Calu3 (cell line): ENCODE data around the gene DLX2. TPM values are rescaled to one million over a fixed set of nuclear protein-coding genes. Genes with fewer than 3 reads are reported as not detected.
"Not testable (repeated sequence)": the region's sequence is repeated elsewhere in the genome, so short reads cannot be mapped to it uniquely, and the experiment has no call there.

Source experiments
- Bru-seq: library from RNA; stranded (reverse); fragments of 400-500 nt; gene quantifications from one replicate; lab custom pipeline; 2021; lab: Mats Ljungman, UMichigan
- BruChase-seq, 2 experiments: library from RNA; stranded (reverse); fragments of 400-500 nt; gene quantifications; one replicate each; lab custom pipeline; 2021; lab: Mats Ljungman, UMichigan
- BruUV-seq: library from RNA; stranded (reverse); fragments of 400-500 nt; replicated peaks from 2 replicates; lab custom pipeline; 2021; lab: Mats Ljungman, UMichigan
- CTCF ChIA-PET: fragments of 300-600 bp; sonication (Branson Sonifier 250); formaldehyde crosslinking; loops from one replicate; lab custom pipeline; 2022; ENCODE audit warnings: antibody characterized with exemption; lab: Charles Lee
- DNase-seq: peaks from one replicate; pipeline ENCODE4 v3.0.0; 2022
- H3K27ac Mint-ChIP-seq: one replicate; pipeline ENCODE4 v1.8.0; 2022; ENCODE audit warnings: mixed read lengths; ENCODE audit not compliant: unreplicated experiment
- H3K27me3 Mint-ChIP-seq: one replicate; pipeline ENCODE4 v1.8.0; 2022; ENCODE audit warnings: mixed read lengths; ENCODE audit not compliant: unreplicated experiment
- H3K36me3 Mint-ChIP-seq: one replicate; pipeline ENCODE4 v1.8.0; 2022; ENCODE audit warnings: mild to moderate bottlenecking, moderate library complexity, mixed read lengths; ENCODE audit not compliant: insufficient read depth, unreplicated experiment
- H3K4me1 Mint-ChIP-seq: one replicate; pipeline ENCODE4 v1.8.0; 2022; ENCODE audit warnings: mild to moderate bottlenecking, low read depth, mixed read lengths; ENCODE audit not compliant: unreplicated experiment
- H3K4me3 Mint-ChIP-seq: one replicate; pipeline ENCODE4 v1.8.0; 2022; ENCODE audit warnings: mild to moderate bottlenecking, low read depth, moderate library complexity, mixed read lengths; ENCODE audit not compliant: unreplicated experiment
- H3K9me3 Mint-ChIP-seq: one replicate; pipeline ENCODE4 v1.8.0; 2022; ENCODE audit warnings: low read depth, mixed read lengths; ENCODE audit not compliant: unreplicated experiment
- intact Hi-C: fragments of 100-400 bp; cut with micrococcal nuclease; formaldehyde crosslinking; loops from one replicate; pipeline ENCODE4 v1.10.0; 2022; ENCODE audit not compliant: unreplicated experiment
- long read RNA-seq: library from polyadenylated mRNA; stranded (forward); transcript quantifications from one replicate; pipeline ENCODE4 v2.0.0, GENCODE V29; 2022
- total RNA-seq: library from RNA; stranded (reverse); gene quantifications from 2 replicates; pipeline ENCODE4 v1.2.3, GENCODE V29; 2022
- TF ChIP-seq, protein P1 (sequence below): fragments of 200-600 bp; IDR thresholded peaks from one replicate; pipeline ENCODE4 v1.8.0; 2022; ENCODE audit warnings: antibody characterized with exemption; ENCODE audit not compliant: unreplicated experiment

DLX2 gene
- total RNA-seq (not detected in 2 replicates), Bru-seq, nascent RNA (not detected), BruChase-seq, experiment 1, labeled RNA remaining after a 6-hour chase (percentile 21 among the genes with signal in this experiment), BruChase-seq, experiment 2, labeled RNA remaining after a 2-hour chase (percentile 18 among the genes with signal in this experiment)
- long read RNA-seq: 0 reads

DNA sequence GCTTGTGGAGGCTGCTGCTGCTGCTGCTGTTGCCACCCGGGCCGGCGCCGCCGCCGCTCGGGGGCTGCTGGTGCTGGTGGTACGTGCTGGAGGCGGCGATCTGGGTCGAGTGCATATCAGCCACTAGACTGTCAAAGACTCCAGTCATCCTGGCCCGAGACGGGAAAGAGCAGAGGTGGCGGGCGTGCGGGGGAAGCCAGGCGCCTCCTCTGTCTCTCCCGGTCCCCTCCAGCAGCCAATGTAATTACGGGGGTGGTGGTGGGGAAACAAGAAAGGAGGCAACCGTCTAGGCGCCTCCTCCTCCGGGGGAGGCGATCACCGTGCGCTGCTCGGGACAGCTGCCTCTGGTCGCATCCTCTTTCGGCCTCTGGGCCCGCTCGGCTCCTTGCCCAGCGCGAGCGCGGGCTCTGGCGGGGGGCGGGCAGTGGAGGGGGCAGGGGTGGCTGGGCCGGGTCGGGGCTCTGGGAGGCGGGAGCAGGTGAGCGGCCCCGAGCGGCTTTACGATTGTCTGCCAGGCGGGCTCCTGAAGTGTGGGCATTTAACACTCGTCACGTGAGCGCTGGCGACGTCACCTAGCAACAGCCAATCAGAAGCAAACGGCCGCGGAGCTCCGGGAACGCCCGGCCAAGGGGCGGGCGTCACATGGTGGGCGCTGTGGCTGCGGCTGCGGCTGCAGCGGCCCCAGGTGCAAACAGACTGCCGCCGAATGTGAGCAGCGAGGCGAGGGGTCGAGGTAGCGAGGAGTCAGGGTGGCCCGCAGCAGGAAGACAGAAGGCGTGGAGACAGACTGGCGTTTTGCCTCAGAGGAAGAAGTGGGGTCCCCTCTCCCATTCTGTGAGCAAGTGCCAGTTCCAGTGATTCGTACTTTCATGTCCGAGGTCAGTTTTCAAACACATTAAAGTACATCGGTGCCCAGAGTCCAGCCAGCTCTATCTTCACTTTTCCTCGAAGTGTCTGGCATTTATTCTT is at the start of gene DLX2:
TSS of gene DLX2 (minus strand) at position 510 of the 969 bp plus-strand sequence. CDS start at position 148, 362 bp downstream.
- Mint-ChIP-seq H3K4me1 (peaks cover 39% of the 10 kb centered on the region), H3K4me3 (peak within 1 kb of the TSS; percentile 98), H3K36me3 (peaks cover 24% of the 10 kb centered on the region), H3K27me3 (peaks cover 64% of the 10 kb centered on the region), H3K27ac (peak within 1 kb of the TSS; percentile 83), H3K9me3 (no peaks in the 10 kb centered on the region)
- intact Hi-C loops: loop anchor here (1.0 to 10.0 kb wide), 5 partner anchors 98 to 530 kb away; partner anchors contain the start of genes HAT1 and SLC25A12
- BruUV-seq: no TSS peak
- CTCF ChIA-PET: interaction anchor here (0.6 to 1.2 kb wide), 4 partner anchors 15 to 399 kb away, joined by 3 to 5 read pairs (median 4); no protein-coding TSS in a partner anchor
- TF ChIP-seq, protein P1, sequence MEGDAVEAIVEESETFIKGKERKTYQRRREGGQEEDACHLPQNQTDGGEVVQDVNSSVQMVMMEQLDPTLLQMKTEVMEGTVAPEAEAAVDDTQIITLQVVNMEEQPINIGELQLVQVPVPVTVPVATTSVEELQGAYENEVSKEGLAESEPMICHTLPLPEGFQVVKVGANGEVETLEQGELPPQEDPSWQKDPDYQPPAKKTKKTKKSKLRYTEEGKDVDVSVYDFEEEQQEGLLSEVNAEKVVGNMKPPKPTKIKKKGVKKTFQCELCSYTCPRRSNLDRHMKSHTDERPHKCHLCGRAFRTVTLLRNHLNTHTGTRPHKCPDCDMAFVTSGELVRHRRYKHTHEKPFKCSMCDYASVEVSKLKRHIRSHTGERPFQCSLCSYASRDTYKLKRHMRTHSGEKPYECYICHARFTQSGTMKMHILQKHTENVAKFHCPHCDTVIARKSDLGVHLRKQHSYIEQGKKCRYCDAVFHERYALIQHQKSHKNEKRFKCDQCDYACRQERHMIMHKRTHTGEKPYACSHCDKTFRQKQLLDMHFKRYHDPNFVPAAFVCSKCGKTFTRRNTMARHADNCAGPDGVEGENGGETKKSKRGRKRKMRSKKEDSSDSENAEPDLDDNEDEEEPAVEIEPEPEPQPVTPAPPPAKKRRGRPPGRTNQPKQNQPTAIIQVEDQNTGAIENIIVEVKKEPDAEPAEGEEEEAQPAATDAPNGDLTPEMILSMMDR: no peak
- DNase-seq: peak; percentile 79

DNA sequence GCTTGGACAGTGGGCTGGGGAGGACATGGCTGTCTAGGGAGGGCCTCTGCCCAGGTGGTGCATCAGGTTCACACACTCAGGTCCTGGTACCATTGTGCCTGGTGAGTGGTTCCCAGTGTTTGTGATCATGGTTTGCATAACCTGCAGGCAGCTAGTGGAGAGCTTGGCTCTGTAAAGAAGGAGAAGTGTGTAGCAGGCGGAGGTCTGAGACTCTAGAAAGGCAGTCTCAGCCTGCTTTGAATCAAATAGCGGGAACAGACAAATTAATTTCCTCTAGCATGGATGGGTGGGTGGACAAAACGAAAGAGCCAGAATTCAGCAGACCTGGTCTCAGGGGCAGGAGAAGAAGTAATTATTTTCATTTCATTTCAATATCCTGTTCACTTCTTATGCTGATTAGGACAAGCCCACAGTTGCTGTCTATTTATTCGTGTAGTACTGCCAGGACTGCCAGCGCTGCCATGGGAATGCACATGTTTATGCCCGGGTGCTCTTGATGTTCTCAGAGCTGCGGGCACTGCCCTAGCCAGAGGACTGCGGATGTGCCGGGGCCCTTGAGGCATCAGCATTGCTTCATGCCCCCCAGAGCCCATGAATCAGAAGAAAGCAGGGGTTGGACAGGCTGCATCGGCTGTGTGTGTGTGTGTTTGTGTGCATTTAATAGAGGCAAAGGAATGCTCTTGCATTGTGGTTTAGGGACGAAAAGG is 45.4 kb upstream of the DLX2 start:
- peaks cover 22% of the 10 kb centered on the region for H3K27me3 Mint-ChIP-seq

DNA sequence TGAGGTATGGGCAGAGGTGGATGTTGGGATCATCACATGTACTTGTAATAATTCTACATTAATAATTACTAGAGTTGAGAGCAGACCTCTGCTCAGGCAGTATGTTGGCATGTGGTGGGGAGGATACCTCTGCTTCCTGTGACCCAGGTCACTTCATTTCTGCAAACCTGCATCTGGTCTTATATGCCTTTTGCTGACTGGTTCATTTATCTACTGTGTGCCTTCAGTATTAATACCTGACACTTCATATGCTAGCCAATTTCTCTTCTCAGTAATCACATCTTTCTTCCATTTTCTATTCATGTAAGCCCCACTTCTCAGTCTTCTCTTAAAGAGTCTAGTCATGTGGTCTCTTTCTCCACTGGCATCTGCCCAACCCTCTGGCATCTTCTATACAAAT is 41.1 kb upstream of the DLX2 start:
- no peak for DNase-seq
- Mint-ChIP-seq H3K9me3 (no peaks in the 10 kb centered on the region), H3K4me3 (no peak overlapping the region), H3K4me1 (no peaks in the 10 kb centered on the region), H3K36me3 (no peaks in the 10 kb centered on the region), H3K27ac (no peak overlapping the region), H3K27me3 (peaks cover 25% of the 10 kb centered on the region)
- BruUV-seq: no TSS peak
- intact Hi-C loops: no loop called here
- CTCF ChIA-PET: no interaction called here
- TF ChIP-seq, protein P1: no peak

More for the DNA sequence above, 45.4 kb upstream of the DLX2 start:
- H3K4me1 Mint-ChIP-seq: no peaks in the 10 kb centered on the region
- CTCF ChIA-PET: interaction anchor here (0.7 kb wide), 1 partner anchor 1354 kb away, joined by 3 read pairs; no protein-coding TSS in a partner anchor
- H3K9me3 Mint-ChIP-seq: no peaks in the 10 kb centered on the region
- H3K4me3 Mint-ChIP-seq: no peak overlapping the region
- no peak for DNase-seq
- no TSS peak for BruUV-seq
- intact Hi-C loops: no loop called here
- TF ChIP-seq, protein P1: no peak
- H3K36me3 Mint-ChIP-seq: no peaks in the 10 kb centered on the region
- H3K27ac Mint-ChIP-seq: no peak overlapping the region

DNA sequence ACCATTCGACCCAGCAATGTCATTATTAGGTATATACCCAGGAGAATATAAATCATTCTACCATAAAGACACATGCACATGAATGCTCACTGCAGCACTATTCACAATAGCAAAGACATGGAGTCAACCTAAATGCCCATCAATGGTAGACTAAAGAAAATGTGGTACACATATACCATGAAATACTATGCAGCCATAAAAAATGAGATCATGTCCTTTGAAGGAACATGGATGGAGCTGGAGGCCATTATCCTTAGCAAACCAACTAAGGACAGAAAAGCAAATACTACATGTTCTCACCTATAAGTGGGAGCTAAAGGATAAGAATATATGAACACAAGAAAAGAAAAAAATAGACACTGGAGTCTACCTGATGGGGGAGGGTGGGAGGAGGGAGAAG is 36.0 kb upstream of the DLX2 start:
- peaks cover 14% of the 10 kb centered on the region for H3K27me3 Mint-ChIP-seq
- H3K9me3 Mint-ChIP-seq, H3K4me1 Mint-ChIP-seq, BruUV-seq, intact Hi-C loops, H3K36me3 Mint-ChIP-seq, H3K4me3 Mint-ChIP-seq, H3K27ac Mint-ChIP-seq, DNase-seq: not testable (repeated sequence)
- CTCF ChIA-PET: interaction anchor here (1.7 kb wide), 1 partner anchor 11 kb away, joined by 4 read pairs; no protein-coding TSS in a partner anchor
